Measurements from ENCODE around the gene RNF215. TPM values are rescaled to one million over a fixed set of nuclear protein-coding genes. Genes with fewer than 3 reads are reported as not detected.
"Not testable (repeated sequence)": the region's sequence is repeated elsewhere in the genome, so short reads cannot be mapped to it uniquely, and the experiment has no call there.

RNF215 gene
- total RNA-seq, 1 experiment from 2014 or later: 6.4 TPM

DNA sequence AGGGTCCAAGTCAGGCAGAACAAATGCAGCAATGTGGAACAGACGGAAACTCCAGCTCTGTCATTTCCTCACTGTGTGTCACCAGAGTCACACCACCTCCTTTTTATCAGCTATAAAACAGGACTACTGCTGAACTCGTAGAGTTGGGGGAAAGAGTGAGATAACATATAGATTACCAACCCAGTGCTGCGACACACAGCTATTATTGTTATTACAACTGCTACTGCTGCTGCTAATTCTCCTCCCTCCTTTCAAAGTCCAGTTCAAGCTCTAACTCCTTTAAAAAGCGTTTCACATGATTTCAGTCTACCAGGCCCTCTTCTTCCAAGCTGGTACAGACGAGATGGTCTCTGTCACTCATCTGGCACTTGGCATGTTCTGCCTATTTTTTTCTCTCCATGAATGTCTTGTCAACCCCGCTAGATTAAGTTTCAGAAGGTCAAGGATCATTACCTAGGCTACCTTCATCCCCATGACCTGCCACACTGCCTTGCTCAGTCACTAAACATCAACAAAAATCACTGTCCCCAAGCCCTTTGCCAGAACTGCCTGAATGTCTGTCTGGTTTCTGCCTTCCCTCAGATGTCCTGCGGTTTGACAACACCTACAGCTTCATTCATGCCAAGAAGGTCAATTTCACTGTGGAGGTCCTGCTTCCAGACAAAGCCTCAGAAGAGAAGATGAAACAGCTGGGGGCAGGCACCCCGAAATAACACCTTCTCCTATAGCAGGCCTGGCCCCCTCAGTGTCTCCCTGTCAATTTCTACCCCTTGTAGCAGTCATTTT lies 34.7 kb upstream of the RNF215 start:
- no peak for DNase-seq (ENCODE audit: low spot score)

GRCh38 chr22:30420347-30421125 lies 33.3 kb upstream of the RNF215 start:
- peak; percentile 35 for DNase-seq (ENCODE audit: low spot score)

DNA sequence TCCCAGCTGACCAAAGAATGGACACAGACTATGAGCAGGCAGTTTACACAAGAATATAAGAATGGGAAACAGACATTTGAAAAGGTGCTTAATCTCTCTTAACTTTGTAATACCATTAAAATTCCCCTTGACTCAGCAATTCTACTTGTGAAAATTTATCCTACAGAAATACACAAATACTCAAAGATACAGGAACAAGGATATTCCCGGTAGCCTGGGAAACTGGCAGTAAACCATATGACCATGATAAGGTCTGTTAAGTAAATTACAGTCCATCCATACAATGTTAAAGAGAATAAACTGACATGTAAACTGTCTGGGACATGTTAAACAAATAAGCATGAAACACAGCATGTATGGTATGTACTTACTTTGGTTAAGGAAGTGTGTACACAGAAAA lies 29.6 kb upstream of the RNF215 start:
- DNase-seq (ENCODE audit: low spot score): no peak

DNA sequence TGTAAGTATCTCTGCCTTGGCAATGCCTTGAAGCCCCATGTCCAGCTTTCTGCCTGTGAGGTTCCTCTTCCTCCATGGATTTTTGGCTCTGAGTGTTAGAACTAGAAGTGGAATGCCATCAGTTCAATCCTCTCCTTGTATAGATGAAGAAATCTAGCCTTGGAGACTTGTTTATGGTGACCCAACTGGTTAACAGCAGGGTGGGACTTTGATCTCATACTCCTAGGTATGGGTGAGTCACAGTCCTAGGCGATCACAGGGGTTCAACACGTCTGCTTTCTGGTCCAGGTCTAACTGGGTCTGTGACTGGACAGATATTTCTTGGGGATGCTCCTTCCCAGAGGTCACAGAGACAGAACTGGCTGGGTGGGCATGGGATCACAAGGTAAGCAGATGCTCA lies 29.2 kb upstream of the RNF215 start:
- DNase-seq (ENCODE audit: low spot score): no peak

- no peak for DNase-seq (ENCODE audit: low spot score)
These were observed 27.4 kb upstream of the RNF215 start for GRCh38 chr22:30414525-30415047.

- DNase-seq (ENCODE audit: low spot score): no peak
These were observed 26.7 kb upstream of the RNF215 start for GRCh38 chr22:30413745-30414524.

DNA sequence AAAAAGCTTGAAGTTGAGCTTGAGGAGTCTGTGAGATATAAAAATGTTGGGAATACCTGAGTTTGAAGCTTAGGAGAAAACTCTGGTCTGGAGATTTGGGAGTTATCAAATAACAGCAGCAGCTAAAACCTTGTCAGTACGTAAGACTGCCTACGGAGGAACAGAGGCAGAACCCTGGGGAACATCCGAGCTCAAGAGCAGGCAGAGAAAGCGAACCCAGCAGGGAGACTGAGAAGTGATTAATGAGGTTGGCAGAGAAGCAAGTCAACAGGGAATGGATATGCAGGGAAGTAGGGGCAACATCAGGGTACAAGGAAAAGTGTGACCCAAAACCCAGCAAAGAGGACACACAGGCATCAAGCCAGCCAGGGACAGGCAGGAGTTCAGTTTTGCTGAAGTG lies 25.8 kb upstream of the RNF215 start:
- no peak for DNase-seq (ENCODE audit: low spot score)

DNA sequence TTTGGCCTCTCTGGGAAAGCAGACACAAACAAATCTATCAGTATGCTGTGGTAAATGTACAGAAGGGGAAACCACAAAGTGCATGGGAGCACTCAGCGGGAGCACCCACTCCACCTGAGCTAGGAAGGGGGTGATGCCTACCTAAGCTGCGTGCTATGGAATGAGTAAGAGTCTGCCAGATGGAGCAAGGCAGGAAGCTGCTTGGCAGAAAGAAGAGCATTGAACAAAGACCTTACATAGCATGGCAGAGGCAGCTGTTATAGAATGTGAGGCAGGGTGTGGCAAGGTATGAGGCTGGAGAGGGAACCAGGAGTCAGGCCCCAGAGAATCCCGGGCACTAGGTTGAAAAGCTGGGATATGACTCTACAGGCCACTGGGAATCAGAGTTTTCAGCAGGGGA lies 24.6 kb upstream of the RNF215 start:
- DNase-seq (ENCODE audit: low spot score): no peak

GRCh38 chr22:30408388-30409102 lies 21.3 kb upstream of the RNF215 start:
- DNase-seq (ENCODE audit: low spot score): peak; percentile 55

GRCh38 chr22:30406400-30406799 lies 19.2 kb upstream of the RNF215 start:
- no peak for DNase-seq (ENCODE audit: low spot score)

- DNase-seq (ENCODE audit: low spot score): no peak
These were observed 18.5 kb upstream of the RNF215 start for GRCh38 chr22:30405731-30406130.

GRCh38 chr22:30404307-30404706 lies 17.1 kb upstream of the RNF215 start:
- DNase-seq (ENCODE audit: low spot score): no peak

GRCh38 chr22:30402766-30403104 lies 15.5 kb upstream of the RNF215 start:
- DNase-seq (ENCODE audit: low spot score): not testable (repeated sequence)

DNA sequence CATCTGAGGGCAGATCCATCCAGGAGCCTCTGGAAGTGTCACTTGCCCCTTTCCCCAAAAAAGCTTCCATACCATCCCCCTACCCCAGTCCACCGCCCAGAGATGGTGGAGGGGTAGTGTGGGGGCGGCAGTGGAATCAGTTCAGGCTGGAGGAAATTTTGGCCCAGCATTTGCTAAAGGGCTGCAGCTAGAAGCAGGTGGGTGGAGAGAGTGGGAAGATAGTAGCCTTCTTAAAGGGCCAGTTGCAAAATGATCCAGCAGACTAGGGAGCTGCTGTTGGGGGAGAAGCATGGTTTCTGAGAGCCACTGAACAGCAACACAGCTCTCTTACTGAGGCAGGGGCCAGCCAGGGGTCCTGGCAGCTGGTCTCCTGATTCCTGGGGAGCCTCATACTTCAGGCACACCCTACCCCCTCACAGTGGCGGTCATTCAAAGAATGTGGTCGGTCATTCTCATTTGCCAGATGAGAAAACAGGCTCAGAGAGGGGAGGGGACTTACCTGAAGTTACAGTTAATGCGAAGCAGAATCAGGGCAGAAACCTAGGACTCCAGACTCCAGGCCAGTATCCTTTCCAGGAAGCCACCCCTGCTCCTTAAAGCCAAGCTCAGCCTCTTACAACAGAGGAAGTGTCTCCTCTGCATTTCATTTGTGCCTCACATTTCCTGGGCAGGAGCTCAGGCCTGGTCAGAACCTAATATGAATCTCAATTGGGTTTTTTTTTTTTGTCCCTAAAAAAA lies 15.0 kb upstream of the RNF215 start:
- DNase-seq (ENCODE audit: low spot score): no peak

DNA sequence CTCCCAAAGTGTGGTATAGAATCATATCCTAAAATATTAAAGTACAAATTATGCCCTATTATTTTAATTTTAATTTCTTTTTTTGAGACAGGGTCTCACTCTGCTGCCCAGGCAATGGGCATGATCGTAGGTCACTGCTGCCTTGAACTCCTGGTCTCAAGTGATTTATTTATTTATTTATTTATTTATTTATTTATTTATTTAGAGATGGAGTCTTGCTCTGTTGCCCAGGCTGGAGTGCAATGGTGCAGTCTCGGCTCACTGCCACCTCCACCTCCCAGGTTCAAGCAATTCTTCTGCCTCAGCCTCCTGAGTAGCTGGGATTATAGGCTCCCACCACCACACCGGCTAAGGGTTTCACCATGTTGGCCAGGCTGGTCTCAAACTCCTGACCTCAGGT lies 13.8 kb upstream of the RNF215 start:
- DNase-seq (ENCODE audit: low spot score): not testable (repeated sequence)

DNA sequence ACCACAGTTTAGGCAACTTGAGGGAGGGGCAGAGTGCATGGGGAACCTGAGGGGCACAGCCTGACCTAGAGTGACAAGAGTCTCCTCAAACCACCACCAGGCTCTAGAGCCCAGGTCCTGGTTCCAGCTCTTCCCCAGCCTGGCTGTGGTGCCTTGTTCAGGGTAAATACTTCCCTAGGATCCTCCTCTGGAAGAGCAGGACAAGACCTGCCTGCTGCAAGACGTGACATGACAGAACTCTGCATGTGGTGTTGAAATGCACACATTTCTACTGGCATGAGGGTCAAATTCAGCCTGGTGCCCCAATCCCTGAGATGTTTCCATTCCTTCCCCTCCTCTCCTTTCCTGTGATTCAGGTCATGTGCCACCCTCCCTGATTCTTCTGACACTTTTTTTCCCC lies 12.9 kb upstream of the RNF215 start:
- DNase-seq (ENCODE audit: low spot score): no peak

DNA sequence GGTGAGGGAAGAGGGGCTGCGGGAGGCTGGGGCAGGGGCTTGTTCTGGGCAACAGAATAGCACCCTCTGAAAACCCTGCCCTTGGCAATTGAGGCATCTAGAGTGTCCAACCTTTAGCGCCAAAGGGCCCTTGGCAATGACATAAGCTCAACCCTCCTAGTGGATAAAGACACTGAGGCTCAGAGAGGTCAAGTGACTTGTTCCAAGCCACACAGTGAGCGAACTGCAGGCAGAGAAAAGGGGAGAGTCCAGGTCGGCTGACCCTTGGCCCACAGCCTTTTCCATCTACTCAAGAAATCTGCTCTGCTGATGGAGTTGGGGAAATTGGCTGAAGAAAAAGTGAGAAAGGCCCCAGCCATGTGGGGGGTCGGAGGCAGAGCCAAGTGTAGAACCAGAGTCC lies 12.5 kb upstream of the RNF215 start:
- DNase-seq (ENCODE audit: low spot score): no peak

GRCh38 chr22:30398685-30399680 lies 11.8 kb upstream of the RNF215 start:
- DNase-seq (ENCODE audit: low spot score): no peak
